HUES6 (cell line): Measurements from ENCODE around the gene MDGA2.

Experiments
- H3K27ac ChIP-seq: 2 replicates; pipeline ENCODE4 v1.7.0; 2013; ENCODE audit warnings: low read depth, mild to moderate bottlenecking, low read length, inconsistent platforms
- H3K27me3 ChIP-seq: 2 replicates; pipeline ENCODE4 v1.6.1; 2013; ENCODE audit warnings: low read length; ENCODE audit not compliant: control insufficient read depth, insufficient read depth
- H3K36me3 ChIP-seq: 2 replicates; pipeline ENCODE4 v1.6.1; 2013; ENCODE audit warnings: low read length; ENCODE audit not compliant: control insufficient read depth, insufficient read depth
- H3K4me1 ChIP-seq: 2 replicates; pipeline ENCODE4 v1.6.1; 2013; ENCODE audit warnings: low read length; ENCODE audit not compliant: control insufficient read depth, insufficient read depth
- H3K4me3 ChIP-seq: 2 replicates; pipeline ENCODE4 v1.5.1; 2013; ENCODE audit warnings: low read depth, low read length
- H3K9ac ChIP-seq: one replicate; pipeline ENCODE4 v1.6.1; 2013; ENCODE audit warnings: mild to moderate bottlenecking, low read length
- H3K9me3 ChIP-seq: 2 replicates; pipeline ENCODE4 v1.6.1; 2013; ENCODE audit warnings: low read depth, low read length; ENCODE audit not compliant: control insufficient read depth, insufficient read depth

MDGA2 gene

GRCh38 chr14:47278233-47278842, 397.1 kb downstream of the MDGA2 start:
- H3K36me3 ChIP-seq: no peaks in the 10 kb centered on the region
- no peaks in the 10 kb centered on the region for H3K27me3 ChIP-seq
- no peak overlapping the region for H3K27ac ChIP-seq
- H3K9me3 ChIP-seq: no peaks in the 10 kb centered on the region
- no peak overlapping the region for H3K4me3 ChIP-seq
- H3K9ac ChIP-seq: no peak overlapping the region
- H3K4me1 ChIP-seq: peaks cover 9% of the 10 kb centered on the region

GRCh38 chr14:47277703-47278102, 397.7 kb downstream of the MDGA2 start:
- Histone ChIP-seq H3K9me3 (no peaks in the 10 kb centered on the region), H3K4me1 (peaks cover 9% of the 10 kb centered on the region), H3K27me3 (no peaks in the 10 kb centered on the region), H3K36me3 (no peaks in the 10 kb centered on the region), H3K9ac (no peak overlapping the region), H3K4me3 (no peak overlapping the region), H3K27ac (no peak overlapping the region)

DNA sequence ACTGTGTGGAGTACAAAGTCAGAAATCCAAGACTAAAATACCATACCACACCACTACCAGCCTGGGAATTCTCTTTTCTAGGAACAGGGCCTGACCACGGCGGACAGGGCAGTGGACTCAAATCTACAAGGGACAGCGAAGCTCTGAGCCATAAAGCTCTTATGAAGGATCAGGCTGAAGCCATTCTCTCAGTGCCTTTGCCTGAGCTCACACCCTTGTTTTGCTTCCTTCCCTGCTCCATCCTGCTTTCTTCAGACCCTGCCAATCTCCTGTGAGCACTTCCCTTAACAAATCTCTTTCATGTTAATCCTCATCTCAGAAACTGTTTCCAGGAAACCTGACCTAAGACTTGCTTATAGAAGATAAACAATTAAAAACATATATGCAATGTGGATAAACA, 398.5 kb downstream of the MDGA2 start:
- Histone ChIP-seq H3K36me3 (no peaks in the 10 kb centered on the region), H3K4me1 (peaks cover 9% of the 10 kb centered on the region), H3K4me3 (no peak overlapping the region), H3K9ac (no peak overlapping the region), H3K27ac (no peak overlapping the region), H3K9me3 (no peaks in the 10 kb centered on the region), H3K27me3 (no peaks in the 10 kb centered on the region)

GRCh38 chr14:47273939-47274338, 401.5 kb downstream of the MDGA2 start:
- Histone ChIP-seq H3K4me1 (peaks cover 15% of the 10 kb centered on the region), H3K9me3 (no peaks in the 10 kb centered on the region), H3K9ac (no peak overlapping the region), H3K27me3 (no peaks in the 10 kb centered on the region), H3K36me3 (no peaks in the 10 kb centered on the region), H3K27ac (no peak overlapping the region), H3K4me3 (no peak overlapping the region)

DNA sequence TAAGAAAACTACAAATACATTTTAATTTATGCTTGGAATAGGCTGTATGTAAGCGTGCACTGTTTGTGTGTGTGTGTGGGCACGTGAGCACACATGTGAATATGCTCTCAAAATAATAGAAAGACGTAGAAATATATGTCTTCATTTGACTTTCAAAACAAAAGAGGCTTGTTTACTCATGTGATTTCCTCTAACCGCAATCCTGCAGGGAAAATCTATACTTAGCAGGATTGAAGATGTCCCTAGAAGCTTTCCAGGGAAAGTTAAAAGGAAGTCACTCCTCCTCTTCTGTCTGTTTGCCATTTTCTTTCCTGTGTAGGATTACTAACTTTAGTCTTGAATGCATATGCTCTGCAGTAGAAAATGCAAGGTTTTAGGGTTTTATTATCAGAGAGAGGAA, 404.7 kb downstream of the MDGA2 start:
- Histone ChIP-seq H3K4me3 (no peak overlapping the region), H3K36me3 (no peaks in the 10 kb centered on the region), H3K9me3 (no peaks in the 10 kb centered on the region), H3K27me3 (no peaks in the 10 kb centered on the region), H3K27ac (no peak overlapping the region), H3K4me1 (peaks cover 6% of the 10 kb centered on the region; the same call in 1 of the 2 replicates), H3K9ac (no peak overlapping the region)

- Histone ChIP-seq H3K27ac (no peak overlapping the region), H3K4me1 (peaks cover 6% of the 10 kb centered on the region; the same call in 1 of the 2 replicates), H3K4me3 (no peak overlapping the region), H3K9me3 (no peaks in the 10 kb centered on the region), H3K27me3 (no peaks in the 10 kb centered on the region), H3K36me3 (no peaks in the 10 kb centered on the region), H3K9ac (no peak overlapping the region)
These were observed 405.5 kb downstream of the MDGA2 start for GRCh38 chr14:47269756-47270492.

- Histone ChIP-seq H3K27ac (no peak overlapping the region), H3K27me3 (no peaks in the 10 kb centered on the region), H3K36me3 (no peaks in the 10 kb centered on the region), H3K4me3 (no peak overlapping the region), H3K9me3 (no peaks in the 10 kb centered on the region), H3K4me1 (no peaks in the 10 kb centered on the region), H3K9ac (no peak overlapping the region)
These were observed 410.6 kb downstream of the MDGA2 start for GRCh38 chr14:47264842-47265241.

GRCh38 chr14:47262801-47263200, 412.6 kb downstream of the MDGA2 start:
- H3K27ac ChIP-seq: no peak overlapping the region
- H3K4me3 ChIP-seq: no peak overlapping the region
- no peaks in the 10 kb centered on the region for H3K4me1 ChIP-seq
- no peak overlapping the region for H3K9ac ChIP-seq
- H3K27me3 ChIP-seq: no peaks in the 10 kb centered on the region
- no peaks in the 10 kb centered on the region for H3K9me3 ChIP-seq
- H3K36me3 ChIP-seq: no peaks in the 10 kb centered on the region

DNA sequence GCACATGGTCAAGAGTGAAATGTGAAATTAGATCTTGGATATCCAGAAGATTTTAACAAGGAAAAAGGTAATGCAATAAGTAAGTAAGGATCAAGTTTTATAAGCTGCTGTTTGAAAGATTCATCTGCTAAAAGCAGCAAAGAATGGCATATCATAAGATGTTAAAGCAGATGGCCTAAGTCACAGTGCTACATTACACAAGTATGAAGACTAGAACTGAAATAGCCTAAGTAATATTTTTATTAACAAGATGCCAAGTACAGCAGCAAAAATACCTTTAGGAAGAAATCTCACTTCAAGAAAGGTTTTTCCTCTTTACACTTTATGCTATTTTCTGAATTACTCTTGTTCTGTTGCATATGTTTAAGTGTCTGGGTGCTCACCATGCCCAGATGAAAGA, 414.1 kb downstream of the MDGA2 start:
- Histone ChIP-seq H3K27me3 (no peaks in the 10 kb centered on the region), H3K4me1 (no peaks in the 10 kb centered on the region), H3K36me3 (no peaks in the 10 kb centered on the region), H3K9ac (no peak overlapping the region), H3K9me3 (no peaks in the 10 kb centered on the region), H3K4me3 (no peak overlapping the region), H3K27ac (no peak overlapping the region)

GRCh38 chr14:47259796-47260195, 415.6 kb downstream of the MDGA2 start:
- H3K36me3 ChIP-seq: no peaks in the 10 kb centered on the region
- H3K4me3 ChIP-seq: no peak overlapping the region
- peaks cover 5% of the 10 kb centered on the region; the same call in 1 of the 2 replicates for H3K9me3 ChIP-seq
- H3K27ac ChIP-seq: no peak overlapping the region
- H3K4me1 ChIP-seq: no peaks in the 10 kb centered on the region
- H3K9ac ChIP-seq: no peak overlapping the region
- H3K27me3 ChIP-seq: no peaks in the 10 kb centered on the region

- no peaks in the 10 kb centered on the region for H3K4me1 ChIP-seq
- no peak overlapping the region for H3K4me3 ChIP-seq
- no peak overlapping the region for H3K9ac ChIP-seq
- no peaks in the 10 kb centered on the region for H3K27me3 ChIP-seq
- peaks cover 25% of the 10 kb centered on the region for H3K9me3 ChIP-seq
- no peak overlapping the region for H3K27ac ChIP-seq
- H3K36me3 ChIP-seq: no peaks in the 10 kb centered on the region
These were observed 418.4 kb downstream of the MDGA2 start for GRCh38 chr14:47257013-47257412.
